Activated gamma-delta T cell treated with Interleukin-2 at 50 U/mL for 16 hours (primary cell): ENCODE measurements around the gene POLR1E.

Experiments
- DNase-seq: peaks from one replicate; pipeline ENCODE4 v3.0.0-alpha.2; 2020

The POLR1E gene

GRCh38 chr9:37542488-37542887 is 56.7 kb downstream of the POLR1E start:
- no peak for DNase-seq

GRCh38 chr9:37542895-37543294 is 57.1 kb downstream of the POLR1E start:
- DNase-seq = no peak

- DNase-seq = no peak
Measured at GRCh38 chr9:37543468-37543867, 57.7 kb downstream of the POLR1E start.

GRCh38 chr9:37547328-37547878 is 61.7 kb downstream of the POLR1E start:
- no peak for DNase-seq

GRCh38 chr9:37549527-37549926 is 63.8 kb downstream of the POLR1E start:
- no peak for DNase-seq

GRCh38 chr9:37550781-37551180 is 65.0 kb downstream of the POLR1E start:
- no peak for DNase-seq

- DNase-seq = no peak
Measured at GRCh38 chr9:37551468-37551867, 65.7 kb downstream of the POLR1E start.

- DNase-seq = no peak
Measured at GRCh38 chr9:37551888-37552287, 66.1 kb downstream of the POLR1E start.
